Lower leg skin (tissue), 3 donors: ENCODE data around the gene MMAA.

Experiments
- CTCF ChIP-seq, 3 donors: fragments of 450-650 bp; IDR thresholded peaks; one replicate each; pipeline ENCODE4 v1.5.1; 2016; ENCODE audit warnings: antibody characterized with exemption in 3 of 3, mild to moderate bottlenecking in 3 of 3, moderate library complexity in 2 of 3
- POLR2A ChIP-seq, 2 donors: fragments of 450-650 bp; IDR thresholded peaks; one replicate each; pipeline ENCODE4 v1.6.1; 2016 to 2017; ENCODE audit warnings: antibody characterized with exemption in 2 of 2, mild to moderate bottlenecking in 1 of 2, moderate library complexity in 1 of 2

GRCh38 chr4:145686991-145687390, 67.8 kb downstream of the MMAA start:
- TF ChIP-seq CTCF (IDR thresholded peaks at IDR 0.05) (no peak), POLR2A (IDR thresholded peaks at IDR 0.05) (no peak)
